HG02885 (cell line): Measurements from ENCODE around the gene DPYSL4.

Experiments
- ATAC-seq: cut with Tn5 transposase; IDR thresholded peaks from one replicate; pipeline ENCODE4 v1.9.1; 2021; ENCODE audit warnings: mild to moderate bottlenecking; ENCODE audit not compliant: unreplicated experiment, poor library complexity

Gene DPYSL4

GRCh38 chr10:132175907-132176581 lies 10.7 kb upstream of the DPYSL4 start:
- no peak for ATAC-seq

GRCh38 chr10:132176623-132177500 lies 9.9 kb upstream of the DPYSL4 start:
- no peak for ATAC-seq

- no peak for ATAC-seq
These were observed 8.7 kb upstream of the DPYSL4 start for GRCh38 chr10:132178046-132178445.

GRCh38 chr10:132178672-132179545 lies 7.8 kb upstream of the DPYSL4 start:
- ATAC-seq: no peak

GRCh38 chr10:132179551-132180392 lies 7.0 kb upstream of the DPYSL4 start:
- no peak for ATAC-seq

- ATAC-seq: no peak
These were observed 6.0 kb upstream of the DPYSL4 start for GRCh38 chr10:132180736-132181135.

GRCh38 chr10:132181691-132182425 lies 4.9 kb upstream of the DPYSL4 start:
- no peak for ATAC-seq

- ATAC-seq: no peak
These were observed 4.2 kb upstream of the DPYSL4 start for GRCh38 chr10:132182591-132182990.

GRCh38 chr10:132183046-132183445 lies 3.7 kb upstream of the DPYSL4 start:
- no peak for ATAC-seq

- no peak for ATAC-seq
These were observed 1.7 kb upstream of the DPYSL4 start for GRCh38 chr10:132184816-132185593.

GRCh38 chr10:132185601-132186487 lies 904 bp upstream of the DPYSL4 start:
- no peak for ATAC-seq

- ATAC-seq: no peak
These were observed 836 bp downstream of the DPYSL4 start for GRCh38 chr10:132187430-132188138.

- ATAC-seq: no peak
These were observed 1.6 kb downstream of the DPYSL4 start for GRCh38 chr10:132188331-132188730.

GRCh38 chr10:132189016-132189415 lies 2.3 kb downstream of the DPYSL4 start:
- no peak for ATAC-seq

- ATAC-seq: no peak
These were observed 3.2 kb downstream of the DPYSL4 start for GRCh38 chr10:132189810-132190422.
